Body of pancreas (tissue), 4 donors: Measurements from ENCODE around the gene SOBP. TPM values are rescaled to one million over a fixed set of nuclear protein-coding genes. Genes with fewer than 3 reads are reported as not detected.

Source experiments
- ATAC-seq: fragments of 150-250 bp; one replicate; pipeline ENCODE4 v1.9.1; 2016
- DNase-seq, 4 donors: peaks; one replicate each; pipeline ENCODE4 v3.0.0-alpha.2; 2019
- H3K27ac ChIP-seq, 4 donors: fragments of 200-600 bp; sonication (generic); 1 replicate in 3 of 4; 2 replicates in 1 of 4; pipeline versions ENCODE4 v1.5.1 to v1.6.1; 2016 to 2019; ENCODE audit warnings: mild to moderate bottlenecking in 1 of 4, mixed read lengths in 1 of 4, moderate library complexity in 1 of 4
- H3K27me3 ChIP-seq, 2 donors: fragments of 200-600 bp; sonication (generic); one replicate each; pipeline ENCODE4 v1.6.0; 2016; ENCODE audit warnings: mild to moderate bottlenecking in 1 of 2
- H3K36me3 ChIP-seq, 2 donors: fragments of 200-600 bp; sonication (generic); replicated peaks in 1 of 2; 2 replicates each; pipeline ENCODE4 v1.5.1; 2016; ENCODE audit warnings: low read depth in 2 of 2; ENCODE audit not compliant: insufficient read depth in 1 of 2
- H3K4me1 ChIP-seq: fragments of 200-600 bp; sonication (generic); one replicate; pipeline ENCODE4 v1.6.0; 2016
- H3K4me3 ChIP-seq, 2 donors: fragments of 200-600 bp; sonication (generic); 1 replicate in 1 of 2; 2 replicates in 1 of 2; pipeline ENCODE4 v1.5.1; 2016 to 2019
- H3K9me3 ChIP-seq, 3 donors: fragments of 200-600 bp; sonication (generic); 1 replicate in 2 of 3; 2 replicates in 1 of 3; pipeline ENCODE4 v1.5.1; 2016
- POLR2A ChIP-seq, 3 donors: fragments of 450-650 bp; IDR thresholded peaks; one replicate each; pipeline ENCODE4 v1.6.1; 2016; ENCODE audit warnings: antibody characterized with exemption in 3 of 3, mild to moderate bottlenecking in 2 of 3
- WGBS, 2 donors: methylation state at CpG; one replicate each; pipeline ENCODE4 v1.1.5; 2017; 5-methylcytosine and 5-hydroxymethylcytosine counted together
- intact Hi-C: fragments of 100-400 bp; cut with DNase I; formaldehyde crosslinking; loops from one replicate; pipeline ENCODE4 v1.15.1; 2023
- total RNA-seq, 2 donors: library from RNA; depleted of rRNA; stranded (reverse); fragments of >200 nt; gene quantifications; one replicate each; pipeline ENCODE4 v1.1.0, GENCODE V29; 2016
- TF ChIP-seq, protein P1 (sequence below), 7 experiments: fragments of 450-650 bp in 4 of 7; fragments of 200-600 bp in 3 of 7; sonication (generic) in 3 of 7; IDR thresholded peaks; one replicate each; pipeline ENCODE4 v1.5.1; 2016 to 2019; ENCODE audit warnings: antibody characterized with exemption in 7 of 7

The SOBP gene
- total RNA-seq, 2 donors from 2014 or later = 0.66 to 3.1 TPM

DNA sequence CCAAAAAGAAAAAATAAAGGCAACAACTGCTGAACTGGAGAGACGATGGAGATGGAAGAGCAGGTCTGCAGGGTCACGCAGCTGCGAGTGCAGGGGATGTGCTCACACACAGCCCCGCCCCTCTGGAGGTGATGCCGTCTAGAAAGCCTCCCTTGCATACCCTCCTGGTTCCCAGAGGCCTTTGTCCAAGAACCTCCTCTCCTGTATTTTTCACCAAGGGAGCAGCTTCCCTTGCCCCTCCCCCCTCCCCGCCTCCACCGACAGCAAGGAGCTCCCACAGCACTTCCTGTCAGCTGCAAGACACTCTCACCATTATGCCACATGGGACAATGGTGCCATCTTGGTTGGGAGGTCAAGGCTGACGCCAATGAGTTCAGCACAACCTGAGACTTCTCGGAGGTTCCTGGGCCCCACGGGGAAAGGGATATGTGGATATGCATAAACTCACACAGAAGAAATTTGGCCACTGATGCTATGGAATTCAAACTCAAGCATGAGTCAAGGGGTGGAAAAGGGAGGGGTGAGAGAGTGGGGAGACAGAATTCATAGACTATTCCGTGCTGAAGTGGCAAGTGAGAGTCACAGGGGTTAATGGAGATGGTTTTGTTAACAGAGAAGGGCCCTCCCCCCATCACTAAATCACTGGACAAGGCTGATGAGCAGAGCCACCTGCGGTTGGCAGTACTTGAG, 201.3 kb downstream of the SOBP start:
- Histone ChIP-seq H3K4me3 (no peak overlapping the region), H3K27ac (no peak overlapping the region), H3K9me3 (no peaks in the 10 kb centered on the region), H3K36me3 (no peaks in the 10 kb centered on the region), H3K27me3 (no peaks in the 10 kb centered on the region), H3K4me1 (no peaks in the 10 kb centered on the region)
- no peak for DNase-seq
- ATAC-seq = no peak
- intact Hi-C loops = no loop called here
- TF ChIP-seq, protein P1, sequence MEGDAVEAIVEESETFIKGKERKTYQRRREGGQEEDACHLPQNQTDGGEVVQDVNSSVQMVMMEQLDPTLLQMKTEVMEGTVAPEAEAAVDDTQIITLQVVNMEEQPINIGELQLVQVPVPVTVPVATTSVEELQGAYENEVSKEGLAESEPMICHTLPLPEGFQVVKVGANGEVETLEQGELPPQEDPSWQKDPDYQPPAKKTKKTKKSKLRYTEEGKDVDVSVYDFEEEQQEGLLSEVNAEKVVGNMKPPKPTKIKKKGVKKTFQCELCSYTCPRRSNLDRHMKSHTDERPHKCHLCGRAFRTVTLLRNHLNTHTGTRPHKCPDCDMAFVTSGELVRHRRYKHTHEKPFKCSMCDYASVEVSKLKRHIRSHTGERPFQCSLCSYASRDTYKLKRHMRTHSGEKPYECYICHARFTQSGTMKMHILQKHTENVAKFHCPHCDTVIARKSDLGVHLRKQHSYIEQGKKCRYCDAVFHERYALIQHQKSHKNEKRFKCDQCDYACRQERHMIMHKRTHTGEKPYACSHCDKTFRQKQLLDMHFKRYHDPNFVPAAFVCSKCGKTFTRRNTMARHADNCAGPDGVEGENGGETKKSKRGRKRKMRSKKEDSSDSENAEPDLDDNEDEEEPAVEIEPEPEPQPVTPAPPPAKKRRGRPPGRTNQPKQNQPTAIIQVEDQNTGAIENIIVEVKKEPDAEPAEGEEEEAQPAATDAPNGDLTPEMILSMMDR (IDR thresholded peaks at IDR 0.05) = no peak
- 61 to 63% methylated on average over 11 to 12 of the region's 12 CpGs for WGBS, 2 donors

DNA sequence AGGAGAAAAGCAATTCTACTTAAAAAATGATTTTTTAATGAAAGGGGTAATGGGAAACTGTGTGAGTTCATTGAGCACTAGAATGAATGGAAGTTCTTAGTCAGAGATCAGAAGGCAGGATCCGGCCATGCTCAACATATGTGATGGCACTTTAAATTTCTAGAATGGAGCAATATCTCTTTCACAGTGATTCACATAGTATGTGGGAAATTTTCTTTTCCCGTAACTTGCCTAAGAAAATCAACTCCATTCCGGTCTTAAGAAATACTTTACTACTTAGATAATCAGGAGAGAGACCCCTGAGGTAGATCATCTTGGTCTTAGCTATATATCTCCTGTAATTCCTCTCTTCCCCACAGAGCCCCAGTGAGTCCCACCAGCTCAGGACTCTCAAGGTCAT, 202.4 kb downstream of the SOBP start:
- DNase-seq (no peak), ATAC-seq (no peak)
- Histone ChIP-seq H3K4me1 (no peaks in the 10 kb centered on the region), H3K4me3 (no peak overlapping the region), H3K27ac (no peak overlapping the region), H3K36me3 (no peaks in the 10 kb centered on the region), H3K27me3 (no peaks in the 10 kb centered on the region), H3K9me3 (no peaks in the 10 kb centered on the region)
- intact Hi-C loops = no loop called here
- WGBS, 2 donors = 80 to 95% methylated on average over 3 of the region's 3 CpGs
- TF ChIP-seq, protein P1 (IDR thresholded peaks at IDR 0.05) = no peak
- no peak for TF ChIP-seq POLR2A (IDR thresholded peaks at IDR 0.05)

DNA sequence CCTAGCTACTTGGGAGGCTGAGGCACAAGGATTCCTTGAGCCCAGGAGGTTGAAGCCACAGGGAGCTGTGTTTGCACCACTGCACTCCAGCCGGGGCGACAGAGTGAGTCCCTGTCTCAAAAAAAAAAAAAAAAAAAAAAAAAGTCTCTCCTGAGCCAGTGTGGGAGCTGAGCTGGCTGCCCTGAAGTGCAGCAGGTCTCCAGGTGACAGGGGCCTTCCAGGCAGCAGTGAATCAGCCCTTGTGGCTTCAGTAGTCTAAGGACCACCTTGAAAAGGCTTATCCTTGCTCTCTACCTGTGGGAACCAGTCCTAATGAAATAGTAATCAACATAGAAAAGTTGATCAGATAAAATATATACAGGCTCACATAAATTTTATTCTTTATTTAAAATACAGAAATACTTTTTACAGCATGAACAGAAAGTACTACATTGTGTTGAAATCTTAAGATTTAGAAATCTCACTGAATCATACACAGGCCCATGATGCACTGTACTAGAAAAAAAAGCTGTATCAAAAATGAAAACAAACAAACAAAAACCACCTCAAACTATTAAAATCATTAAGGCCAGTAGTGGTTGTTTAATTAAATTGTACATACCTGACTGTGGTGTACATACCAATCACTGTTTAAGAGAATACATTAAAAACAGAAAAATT, 205.3 kb downstream of the SOBP start:
- no peak overlapping the region for H3K4me3 ChIP-seq
- no peaks in the 10 kb centered on the region for H3K36me3 ChIP-seq
- no peak for TF ChIP-seq POLR2A (IDR thresholded peaks at IDR 0.05)
- TF ChIP-seq, protein P1 (IDR thresholded peaks at IDR 0.05) = no peak
- intact Hi-C loops = no loop called here
- no peaks in the 10 kb centered on the region for H3K9me3 ChIP-seq
- ATAC-seq = no peak
- no peaks in the 10 kb centered on the region for H3K4me1 ChIP-seq
- 100% methylated on average over 2 of the region's 2 CpGs; no CpG with 5 or more reads in 1 of the 2 donors for WGBS, 2 donors
- no peak overlapping the region for H3K27ac ChIP-seq
- no peak for DNase-seq
- no peaks in the 10 kb centered on the region for H3K27me3 ChIP-seq

DNA sequence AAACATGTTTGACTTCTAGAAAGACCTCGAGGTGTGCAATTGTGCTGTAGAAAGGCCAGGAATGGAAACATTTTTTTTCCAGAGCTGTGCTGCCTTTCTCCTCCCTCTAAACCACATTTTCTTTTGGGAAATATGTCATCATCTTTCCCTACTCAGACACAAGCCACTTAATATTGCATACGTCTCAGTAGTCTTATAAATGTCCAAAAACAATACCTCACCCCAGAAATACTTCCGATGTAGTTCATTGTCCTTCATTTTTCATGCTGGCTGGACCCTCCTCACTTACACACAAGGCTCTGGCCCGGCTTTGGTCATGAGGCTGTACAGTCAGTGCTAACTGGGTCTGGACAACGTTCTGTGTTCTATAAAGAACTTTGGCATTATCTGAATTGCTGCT, 207.8 kb downstream of the SOBP start:
- no peak for DNase-seq

More for the DNA sequence above, 207.8 kb downstream of the SOBP start:
- Histone ChIP-seq H3K27me3 (no peaks in the 10 kb centered on the region), H3K27ac (no peak overlapping the region), H3K4me1 (no peaks in the 10 kb centered on the region), H3K36me3 (no peaks in the 10 kb centered on the region), H3K4me3 (no peak overlapping the region), H3K9me3 (no peaks in the 10 kb centered on the region)
- peak; percentile 15 for ATAC-seq
- TF ChIP-seq POLR2A (IDR thresholded peaks at IDR 0.05) = no peak
- TF ChIP-seq, protein P1 (IDR thresholded peaks at IDR 0.05) = no peak
- WGBS, 2 donors = 59 to 67% methylated on average over 5 of the region's 5 CpGs
- intact Hi-C loops = no loop called here
